GM21423 (cell line): ENCODE results near the gene FOXN3.

ENCODE experiments used
- ATAC-seq: cut with Tn5 transposase; IDR thresholded peaks from one replicate; pipeline ENCODE4 v1.9.1; 2021; ENCODE audit warnings: mild to moderate bottlenecking, moderate library complexity; ENCODE audit not compliant: unreplicated experiment

Gene FOXN3

DNA sequence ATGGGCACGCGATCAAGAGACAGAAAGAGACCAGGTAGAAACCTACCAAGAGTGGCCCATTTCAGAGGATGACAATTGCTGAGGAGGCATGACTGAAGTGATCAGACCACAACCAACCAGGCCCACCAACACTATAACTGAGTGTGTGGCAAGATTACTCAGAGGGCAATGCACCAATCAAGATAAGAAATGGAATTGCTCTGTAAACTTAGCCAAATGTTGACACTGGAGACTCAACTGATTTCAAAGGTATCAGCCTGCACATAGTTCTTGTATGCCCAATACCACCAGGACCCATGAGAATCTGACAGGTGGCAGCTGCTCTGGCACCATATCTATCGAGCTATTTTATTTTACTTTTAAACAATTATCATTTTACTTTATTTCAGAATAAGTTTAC lies 128.9 kb downstream of the FOXN3 start:
- ATAC-seq: no peak

DNA sequence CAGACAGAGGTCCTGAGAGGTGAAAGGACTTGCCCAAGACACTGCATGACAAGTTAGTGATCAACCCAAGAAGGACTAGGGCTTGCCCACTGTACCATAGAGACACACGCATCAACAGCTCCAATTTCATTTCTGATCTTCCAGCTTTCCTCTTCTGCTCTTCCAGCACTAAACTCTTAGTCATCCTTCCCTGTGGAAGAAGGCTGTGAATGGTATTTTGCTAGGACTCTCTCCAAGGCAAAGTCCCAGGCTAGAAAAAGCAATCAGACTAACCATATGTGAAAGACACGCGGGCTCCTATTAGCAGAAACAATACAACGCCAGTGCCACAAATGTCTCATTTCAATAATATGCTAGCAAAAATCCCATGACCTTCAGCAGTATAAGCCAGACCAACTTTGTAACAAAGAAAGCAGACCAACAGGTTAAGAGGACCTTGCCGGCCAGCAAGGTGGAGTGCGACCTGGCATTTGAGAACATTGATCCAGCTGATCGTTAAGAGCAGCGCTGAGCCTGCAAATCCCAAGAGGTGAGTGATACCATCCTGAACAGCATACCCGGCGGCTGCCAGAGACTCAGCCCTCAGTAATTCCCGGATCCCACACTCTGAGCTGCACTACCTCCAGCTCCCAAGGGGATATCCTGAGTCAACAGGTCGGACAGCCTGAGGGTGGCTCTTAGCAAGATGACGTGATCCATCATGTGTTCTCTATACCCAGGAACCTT lies 132.5 kb downstream of the FOXN3 start:
- no peak for ATAC-seq

DNA sequence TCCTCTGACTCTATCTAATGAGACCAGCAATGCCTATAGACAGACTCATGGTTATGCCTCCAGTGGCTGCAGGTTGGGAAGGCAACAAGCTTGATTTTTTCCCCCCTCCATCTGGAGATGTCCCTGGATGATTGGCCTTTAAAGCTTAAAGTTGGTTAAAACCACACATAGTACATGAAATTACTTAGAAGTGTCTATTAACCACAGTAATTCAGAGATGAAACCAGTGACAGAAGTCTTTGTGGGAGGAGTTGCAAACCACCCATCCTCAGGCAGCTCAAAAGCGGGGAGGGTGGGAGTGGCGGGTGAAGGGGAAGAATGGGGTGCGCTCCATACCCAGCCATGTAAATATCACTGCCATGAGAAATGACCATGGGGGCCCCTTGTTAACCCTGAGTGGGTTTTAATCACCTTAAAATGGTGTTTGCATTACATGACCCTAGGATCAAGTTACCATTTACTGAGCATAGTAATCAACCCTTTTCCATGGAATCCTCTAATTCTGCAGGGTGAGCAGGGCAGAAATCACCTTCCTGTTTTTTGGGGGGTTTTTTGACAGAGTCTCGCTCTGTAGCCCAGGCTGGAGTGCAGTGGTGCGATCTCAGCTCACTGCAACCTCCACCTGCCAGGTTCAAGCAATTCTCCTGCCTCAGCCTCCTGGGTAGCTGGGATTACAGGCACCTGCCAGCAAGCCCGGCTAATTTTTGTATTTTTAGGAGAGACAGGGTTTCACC lies 133.5 kb downstream of the FOXN3 start:
- ATAC-seq: peak; percentile 82

DNA sequence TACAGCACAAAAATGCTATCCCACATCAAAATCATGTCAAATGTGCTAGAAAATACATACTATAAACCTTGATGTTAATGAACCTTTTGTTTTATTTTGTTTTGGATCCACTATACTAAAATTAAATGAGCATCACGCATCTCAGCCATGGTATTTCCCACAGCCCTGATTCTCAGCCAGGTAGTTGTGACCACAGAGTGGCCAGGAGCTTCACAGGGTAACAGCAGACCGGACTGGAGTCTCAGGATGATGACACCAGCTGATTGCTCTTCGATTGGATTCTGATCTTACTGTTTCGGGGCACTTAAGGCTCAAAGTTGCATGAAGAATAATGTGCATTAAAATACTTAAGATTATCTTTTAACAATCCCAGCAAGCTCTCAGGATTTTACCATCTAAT lies 134.8 kb downstream of the FOXN3 start:
- no peak for ATAC-seq

DNA sequence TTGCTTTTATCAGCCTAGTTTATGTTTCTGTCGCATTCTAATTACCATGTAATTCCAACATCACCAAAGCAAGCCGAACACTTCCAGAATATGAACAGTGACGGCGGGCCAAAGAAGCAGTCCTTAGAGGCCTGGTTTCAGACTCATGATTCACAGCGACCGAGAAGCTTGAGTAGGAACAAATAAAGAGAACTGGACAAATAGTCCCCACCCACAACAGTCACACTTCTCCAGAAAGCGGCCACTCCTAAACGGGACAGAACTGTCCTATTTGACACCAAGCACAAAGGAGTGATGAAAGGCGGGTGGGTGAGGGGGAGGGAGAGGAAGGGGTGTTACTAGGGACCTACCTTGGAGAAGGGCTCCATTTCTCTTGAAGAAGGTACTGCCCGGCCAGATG lies 136.4 kb downstream of the FOXN3 start:
- ATAC-seq: no peak

DNA sequence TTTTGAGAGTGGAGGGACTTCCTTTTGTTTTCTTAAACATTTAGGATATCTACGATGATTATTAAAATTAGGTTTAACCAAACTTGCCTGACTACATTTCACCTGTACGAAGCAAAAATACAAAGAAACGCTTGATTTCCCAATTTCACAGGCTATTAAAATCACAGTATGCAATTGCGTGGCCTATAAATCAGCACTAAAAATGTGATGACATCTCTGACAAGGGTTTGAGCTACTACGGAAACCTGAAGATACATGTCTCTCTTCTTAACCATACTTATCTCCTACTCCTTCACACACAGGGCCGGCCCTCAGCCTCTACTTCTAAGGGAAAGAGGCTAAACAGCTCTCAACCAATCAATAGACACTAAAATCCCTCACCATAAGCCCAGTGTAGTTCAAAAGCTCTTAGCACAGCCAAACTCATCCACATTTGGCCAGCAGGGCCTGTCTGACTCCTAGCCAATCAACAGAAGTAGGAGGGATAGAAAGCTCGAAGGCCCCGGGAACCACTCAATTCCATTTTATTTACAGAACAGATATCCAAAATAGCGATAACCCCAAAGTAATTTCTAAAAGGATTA lies 137.3 kb downstream of the FOXN3 start:
- ATAC-seq: no peak

DNA sequence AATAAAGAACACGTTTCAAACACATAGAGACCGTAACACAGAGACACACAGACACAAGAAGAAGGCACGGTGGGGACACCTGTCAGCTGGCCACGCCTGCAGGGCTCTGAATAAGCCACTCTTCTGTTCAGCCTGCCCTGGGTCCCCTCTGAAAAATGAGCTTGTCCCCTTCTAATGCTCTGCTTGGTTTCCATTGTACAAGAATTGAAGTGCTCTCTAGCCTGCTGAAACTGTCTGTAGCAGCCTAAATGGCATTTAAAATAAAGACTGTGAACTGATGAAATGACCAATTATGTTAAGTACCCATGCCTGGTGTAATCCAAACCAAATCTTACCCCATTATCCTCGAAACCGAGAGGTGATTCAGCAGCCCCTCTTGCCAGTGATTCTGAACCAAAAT lies 139.8 kb downstream of the FOXN3 start:
- no peak for ATAC-seq

DNA sequence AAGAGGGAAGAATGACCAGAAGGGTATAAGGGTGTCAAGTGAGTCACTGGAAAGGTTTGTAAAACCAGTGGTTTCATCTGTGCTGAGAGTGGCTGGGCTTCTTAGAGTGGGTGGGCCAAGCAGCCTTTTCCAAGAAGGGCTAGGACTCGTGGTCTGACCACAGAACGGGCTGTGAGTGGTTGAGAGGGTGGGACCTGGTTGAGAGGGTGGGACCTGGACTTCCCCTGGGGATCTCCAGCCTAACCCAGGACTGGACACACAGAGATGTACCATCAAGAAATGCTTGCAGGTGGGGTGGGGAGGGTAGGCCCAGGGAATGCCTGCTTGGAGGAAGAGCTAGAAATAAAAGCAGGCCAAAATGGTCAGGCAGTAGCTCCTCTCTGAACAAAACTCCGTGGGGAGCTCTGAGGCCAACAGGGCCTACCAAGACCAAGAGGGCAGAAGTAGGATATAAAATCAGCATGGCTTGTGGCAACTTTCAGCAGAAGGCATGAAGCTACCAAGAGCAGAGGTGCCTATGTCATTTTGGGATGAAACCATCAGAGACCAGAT lies 140.5 kb downstream of the FOXN3 start:
- ATAC-seq: peak; percentile 95

DNA sequence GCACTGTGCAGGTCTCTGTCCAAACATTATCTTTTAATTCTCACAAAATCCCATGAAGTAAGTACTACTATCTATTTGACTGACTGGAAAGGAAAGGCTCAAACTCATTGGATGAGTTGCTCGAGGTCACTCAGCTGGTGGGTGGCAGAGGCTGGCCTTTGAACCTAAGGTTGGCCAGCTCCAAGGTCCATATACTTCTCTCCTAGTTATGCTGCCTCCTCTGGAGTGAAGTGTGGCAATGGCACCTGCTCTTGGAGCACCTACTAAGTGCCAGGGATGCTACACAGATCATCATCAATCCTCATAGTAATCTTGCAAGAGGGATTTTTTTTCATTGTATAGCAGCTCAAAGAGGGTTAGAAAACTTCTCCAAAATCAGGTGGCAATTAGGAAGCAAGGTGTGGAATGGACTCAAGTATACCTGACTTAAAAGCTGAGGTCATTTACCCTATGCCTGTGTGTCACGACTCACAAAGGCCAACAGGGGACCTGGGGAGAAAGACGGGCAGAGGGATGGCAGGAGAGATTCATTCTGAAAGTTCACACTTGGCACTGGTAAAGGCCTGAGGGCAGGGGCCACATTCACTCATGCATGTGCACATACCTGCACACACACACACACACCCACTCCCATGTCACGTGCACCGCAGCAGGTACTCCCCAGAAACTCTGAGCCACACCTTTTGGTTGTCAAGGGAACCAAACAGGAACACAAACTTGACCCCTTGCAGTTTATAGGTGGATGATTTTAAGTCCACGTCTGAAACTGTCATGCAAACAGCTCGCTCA lies 146.4 kb downstream of the FOXN3 start:
- peak; percentile 72 for ATAC-seq

DNA sequence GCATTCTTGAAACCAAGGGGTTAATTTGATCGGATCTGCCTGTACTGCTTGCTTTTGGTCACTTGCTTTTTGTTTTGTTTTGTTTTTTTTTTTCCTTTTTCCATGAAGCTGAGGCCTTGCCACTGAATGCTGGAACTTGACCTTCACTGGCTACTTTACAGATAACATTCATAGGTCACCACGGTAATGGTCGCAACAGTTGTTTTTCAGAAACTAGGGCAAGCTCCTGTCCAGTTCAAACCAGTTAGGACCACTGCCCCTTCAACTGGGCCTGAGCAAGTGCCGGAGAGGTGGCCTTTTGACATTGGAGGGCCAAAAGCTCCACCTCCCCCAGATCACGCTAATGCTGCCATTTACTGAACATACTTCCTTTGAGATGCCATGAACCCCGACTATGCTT lies 147.6 kb downstream of the FOXN3 start:
- no peak for ATAC-seq

DNA sequence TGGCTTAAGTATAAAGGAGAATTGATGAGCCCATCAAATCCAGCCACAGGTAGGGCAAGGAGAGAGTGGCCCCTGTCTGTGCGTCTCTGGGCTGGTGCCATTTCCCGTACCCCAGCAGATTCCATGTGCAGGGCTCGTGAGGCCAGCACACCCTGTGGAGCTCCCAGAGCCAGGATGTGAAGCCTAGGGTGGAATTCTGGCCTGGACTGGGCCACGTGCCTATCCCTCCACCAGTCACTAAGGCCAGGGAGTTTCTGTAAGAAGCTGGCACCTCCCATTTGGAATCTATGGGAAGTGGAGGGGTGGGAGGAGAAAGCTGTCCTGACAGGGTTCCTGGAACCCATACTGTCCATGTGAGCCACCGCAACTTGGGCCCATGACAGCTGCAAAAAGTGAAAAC lies 148.5 kb downstream of the FOXN3 start:
- ATAC-seq: no peak

DNA sequence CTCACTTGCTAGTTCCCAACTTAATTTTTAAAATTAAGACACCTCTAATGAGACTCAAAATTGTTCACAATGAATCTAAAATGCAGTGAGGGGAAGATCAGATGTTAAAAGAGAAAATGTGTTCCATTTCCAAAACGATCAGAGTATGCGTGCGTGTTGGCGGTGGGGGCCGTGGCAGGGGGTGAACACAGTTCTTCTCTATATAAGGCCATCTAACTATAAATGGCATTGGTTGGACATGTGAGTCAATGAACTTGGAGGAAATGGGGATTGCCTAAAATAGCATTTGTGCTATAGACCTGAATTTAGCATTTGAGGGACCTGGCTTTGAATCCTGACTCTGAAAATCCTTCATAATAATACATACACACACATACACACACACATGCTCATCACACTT lies 149.4 kb downstream of the FOXN3 start:
- no peak for ATAC-seq

DNA sequence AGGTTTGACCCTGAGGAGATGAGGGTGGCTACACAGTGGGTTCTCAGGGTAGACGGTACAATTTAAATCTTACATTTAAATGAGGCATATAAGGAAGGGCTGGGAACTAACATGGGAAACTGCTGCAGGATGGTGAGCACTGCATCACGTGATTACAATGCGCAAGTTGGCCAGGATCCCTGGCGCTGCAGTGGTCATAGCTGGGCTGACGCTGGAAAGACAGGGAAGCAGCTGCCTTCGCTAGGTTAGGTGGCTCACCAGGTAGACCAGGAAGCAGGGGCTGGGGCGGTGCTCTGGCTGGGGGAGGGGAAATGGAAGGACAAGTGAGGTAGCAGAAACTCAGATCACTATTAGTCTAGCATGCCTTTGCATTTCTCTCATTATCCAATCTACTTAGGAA lies 149.9 kb downstream of the FOXN3 start:
- ATAC-seq: no peak

DNA sequence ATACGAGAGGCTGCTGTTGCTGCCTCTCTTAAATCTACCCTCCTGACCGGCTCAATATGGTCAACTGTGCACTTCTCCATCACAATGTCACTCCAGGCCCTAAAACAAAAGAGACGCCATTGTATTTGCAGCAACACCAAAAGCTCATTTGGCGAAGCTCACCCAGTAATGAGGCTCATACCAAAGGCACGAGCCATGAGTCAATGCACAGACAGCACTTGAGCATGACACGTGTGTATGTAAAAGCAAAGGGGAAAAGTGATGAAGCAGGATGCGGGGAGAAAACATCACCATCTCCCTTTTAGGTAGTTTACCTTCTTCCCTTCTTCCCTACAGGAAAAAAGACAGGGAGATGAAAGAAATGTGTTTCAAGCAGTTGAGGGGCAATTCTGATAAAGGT lies 150.3 kb downstream of the FOXN3 start:
- ATAC-seq: no peak

DNA sequence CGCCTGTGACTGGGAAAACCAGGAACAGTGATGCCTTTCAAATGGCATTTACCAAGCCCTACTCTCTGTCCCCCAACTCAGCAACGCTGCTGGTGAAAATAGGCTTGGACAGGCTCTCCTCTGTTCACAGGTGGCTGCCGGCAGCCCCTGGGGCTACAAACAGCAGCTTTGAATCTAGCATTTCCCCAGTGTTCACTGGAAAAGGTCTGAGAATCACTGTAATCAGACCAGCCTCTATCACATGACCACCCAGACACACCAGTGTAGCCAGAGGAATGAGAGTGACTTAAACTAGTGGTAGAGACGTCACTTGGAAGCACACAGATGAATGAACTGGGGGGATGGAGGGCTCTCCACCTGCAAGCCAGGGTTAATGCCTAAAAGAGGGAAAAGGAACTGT lies 151.8 kb downstream of the FOXN3 start:
- ATAC-seq: no peak

DNA sequence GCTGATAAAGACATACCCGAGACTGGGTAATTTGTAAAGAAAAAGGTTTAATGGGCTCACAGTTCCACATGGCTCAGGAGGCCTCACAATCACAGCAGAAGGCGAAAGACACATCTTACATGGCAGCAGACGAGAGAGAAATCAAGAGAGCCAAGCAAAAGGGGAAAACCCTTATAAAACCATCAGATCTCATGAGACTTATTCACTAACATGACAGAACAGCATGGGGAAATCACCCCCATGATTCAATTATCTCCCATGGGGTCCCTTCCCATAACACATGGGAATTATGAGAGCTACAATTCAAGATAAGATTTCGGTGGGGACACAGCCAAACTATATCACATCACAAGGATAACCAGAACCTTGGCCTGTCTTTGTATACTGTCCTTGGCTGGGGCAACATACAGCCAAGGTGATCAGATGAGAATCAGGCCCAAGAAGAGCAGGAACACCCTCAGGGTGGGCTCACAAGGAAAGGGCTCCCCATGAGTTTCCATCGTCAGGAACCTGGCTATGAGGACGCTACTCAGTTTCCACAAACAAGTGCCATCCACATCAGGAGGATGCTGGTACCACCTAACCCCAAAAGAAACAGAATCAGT lies 152.7 kb downstream of the FOXN3 start:
- no peak for ATAC-seq

DNA sequence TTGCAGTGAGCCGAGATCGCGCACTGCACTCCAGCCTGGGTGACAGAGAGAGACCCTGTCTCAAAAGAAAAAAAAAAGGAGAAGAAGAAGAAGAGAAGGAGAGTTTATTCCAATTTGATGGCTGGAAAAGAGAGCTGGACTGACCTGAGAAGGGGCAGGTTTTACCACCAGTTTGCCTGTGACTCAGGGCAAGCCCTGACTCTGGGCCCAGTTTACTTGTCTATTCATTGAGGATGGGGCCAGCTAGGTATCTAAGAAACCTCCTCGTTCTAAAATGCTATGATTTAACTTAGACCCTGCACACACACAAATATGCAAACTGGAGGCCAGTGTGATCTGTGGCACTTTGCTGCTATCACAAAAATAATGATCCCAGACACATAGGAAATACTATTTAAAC lies 155.0 kb downstream of the FOXN3 start:
- no peak for ATAC-seq

DNA sequence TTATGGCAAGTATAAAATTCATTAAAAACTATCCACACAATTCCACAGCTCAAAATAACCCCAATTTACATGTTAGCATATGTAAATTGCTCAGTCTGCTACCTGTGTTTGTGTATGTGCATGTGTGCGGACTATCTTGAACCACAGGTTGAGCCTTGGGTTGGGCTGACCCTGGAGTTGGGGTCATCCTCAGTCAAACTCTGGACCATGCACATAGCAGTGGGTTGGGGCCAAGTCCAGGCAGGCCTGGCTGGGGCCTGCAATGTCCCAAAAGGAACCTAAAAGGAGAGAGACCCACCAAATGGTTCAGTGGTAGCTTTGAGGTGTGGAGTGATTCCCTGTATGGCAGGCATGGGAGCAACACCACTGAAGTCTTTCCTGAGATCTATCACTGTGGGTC lies 156.1 kb downstream of the FOXN3 start:
- no peak for ATAC-seq

DNA sequence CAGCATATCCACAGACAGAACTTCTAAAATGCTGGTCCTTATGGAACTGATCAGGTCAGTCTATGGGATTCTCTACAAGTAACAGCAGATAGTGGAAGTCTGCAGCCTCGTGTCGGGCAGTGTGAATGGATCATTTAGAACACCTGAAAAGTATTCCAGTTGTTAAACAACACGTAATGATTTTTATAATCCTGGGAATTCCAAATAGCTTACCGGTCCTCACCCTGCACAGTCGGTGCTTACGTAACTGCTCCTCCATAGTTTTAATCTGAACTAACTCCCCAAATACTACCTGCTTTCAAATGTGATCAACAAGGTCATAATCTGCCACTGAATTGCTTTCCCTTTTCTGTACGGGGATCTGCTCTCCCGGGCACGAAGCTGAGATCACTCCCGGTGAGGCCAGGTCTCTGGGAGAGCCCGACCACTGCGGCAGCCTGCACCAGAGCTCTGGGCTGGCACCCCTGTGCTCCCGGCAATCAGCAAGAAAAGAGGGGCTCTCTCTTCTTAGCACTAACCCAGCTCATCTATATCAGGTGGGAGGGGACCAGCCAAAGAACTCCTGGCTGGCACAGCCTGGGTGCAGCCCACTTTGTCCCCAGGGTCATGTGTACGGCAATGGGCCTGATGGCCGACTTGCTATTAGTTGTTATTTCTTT lies 157.0 kb downstream of the FOXN3 start:
- no peak for ATAC-seq

DNA sequence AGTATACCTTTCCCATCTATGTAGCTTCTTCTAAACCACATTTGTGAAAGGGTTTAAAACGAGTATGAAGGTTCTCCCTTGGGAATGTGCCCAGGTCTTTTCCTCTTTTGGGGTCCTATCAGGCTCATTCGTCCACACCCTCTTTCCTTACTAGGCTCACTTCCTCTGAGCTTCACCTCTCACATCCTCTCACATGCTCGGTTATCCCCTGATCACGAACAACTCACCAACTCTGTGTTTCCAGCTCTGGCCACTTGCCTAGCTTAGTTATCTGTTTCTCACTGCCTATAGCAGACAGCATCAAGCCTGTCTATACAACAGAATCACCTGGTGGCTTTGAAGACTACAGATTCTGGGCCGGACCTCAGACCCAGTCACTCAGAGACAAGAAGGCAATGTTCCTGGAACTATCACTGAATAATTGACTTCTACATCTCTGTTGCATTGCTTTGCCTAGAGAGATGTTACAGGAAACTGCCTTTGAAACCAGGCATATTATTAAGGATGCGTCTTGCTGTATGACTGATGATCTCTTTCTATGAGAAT lies 158.2 kb downstream of the FOXN3 start:
- ATAC-seq: peak; percentile 66
